Nucleus accumbens (tissue), 56 donors: Measurements from ENCODE around the gene CDC16.
A peak's percentile ranks its signal among the peaks of the same experiment; 100 is the strongest.
"Not testable (repeated sequence)": the region's sequence is repeated elsewhere in the genome, so short reads cannot be mapped to it uniquely, and the experiment has no call there.

ENCODE experiments used
- DNase-seq, 56 donors: peaks; one replicate each; lab custom pipeline; 2025; lab: John Stamatoyannopoulos, UW

CDC16 gene

DNA sequence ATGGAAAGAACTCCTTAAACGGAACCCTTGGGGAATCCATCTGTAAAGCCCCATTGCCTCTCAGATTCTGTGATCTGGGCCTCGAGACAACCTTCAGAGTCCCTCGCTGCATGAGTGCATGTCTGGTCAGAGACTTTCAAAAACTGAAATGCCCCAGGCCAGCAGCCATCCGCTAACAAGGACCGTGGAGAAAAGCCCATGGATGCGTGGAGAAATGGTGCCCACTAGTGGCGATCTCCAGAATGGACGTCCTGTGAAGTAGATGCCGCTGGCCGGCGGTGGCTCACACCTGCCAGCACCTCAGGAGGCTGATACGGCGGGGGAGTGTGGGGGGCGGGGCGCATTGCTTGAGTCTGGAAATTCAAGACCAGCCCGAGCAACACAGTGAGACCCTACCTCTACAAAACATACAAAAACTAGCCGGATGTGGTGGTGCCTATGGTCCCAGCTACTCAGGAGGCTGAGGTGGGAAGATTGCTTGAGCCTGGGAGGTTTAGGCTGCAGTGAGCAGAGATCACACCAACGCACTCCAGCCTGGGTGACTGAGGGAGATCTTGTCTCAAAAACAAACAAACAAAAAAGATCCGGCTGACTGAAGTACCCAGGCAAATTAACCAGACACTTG is 7.9 kb upstream of the CDC16 start:
- DNase-seq, result peak in 51 of 56 donors; percentile 17 to 91 (median 69)

DNA sequence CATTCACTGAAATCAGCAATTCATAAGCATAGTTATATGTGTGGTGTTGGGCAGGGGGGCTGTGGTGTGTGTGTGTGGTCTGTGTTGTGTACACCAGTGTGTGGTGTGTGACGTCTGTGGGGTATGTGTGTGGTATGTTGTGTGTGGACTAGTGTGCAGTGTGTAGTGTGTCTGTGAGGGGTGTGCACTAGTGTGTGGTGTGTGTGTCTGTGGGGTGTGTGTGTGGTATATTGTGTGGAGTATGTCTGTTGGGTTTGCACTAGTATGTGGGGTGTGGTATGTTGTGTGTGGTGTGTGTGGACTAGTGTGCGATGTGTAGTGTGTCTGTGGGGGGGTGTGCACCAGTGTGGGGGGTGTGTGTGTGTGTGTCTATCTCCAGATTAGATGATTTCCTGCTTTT is 7.2 kb upstream of the CDC16 start:
- no peak for DNase-seq

GRCh38 chr13:114228176-114228575 is 6.5 kb upstream of the CDC16 start:
- no peak for DNase-seq

- DNase-seq, result no peak
These were observed 5.2 kb upstream of the CDC16 start for GRCh38 chr13:114229506-114229905.

DNA sequence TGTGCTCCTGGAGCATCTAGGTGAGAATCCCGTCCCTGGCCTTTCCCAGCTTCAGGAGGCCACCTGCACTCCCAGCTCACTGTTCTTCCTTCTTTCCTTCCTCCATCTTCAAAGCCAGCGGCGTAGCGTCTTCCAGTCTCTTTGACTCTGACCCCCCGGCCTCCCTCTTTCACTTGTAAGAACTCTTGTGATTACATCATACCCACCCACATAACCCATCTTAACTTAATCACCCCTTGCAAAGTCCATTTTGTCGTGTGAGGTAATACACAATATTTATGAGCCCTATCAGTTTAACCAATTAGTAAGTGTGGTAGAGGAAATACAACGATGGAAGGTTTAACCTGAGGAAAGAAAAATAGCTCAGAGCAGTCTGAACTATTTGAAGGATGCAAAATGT is 4.6 kb upstream of the CDC16 start:
- DNase-seq, result no peak

- DNase-seq, result no peak
These were observed 4.1 kb upstream of the CDC16 start for GRCh38 chr13:114230575-114230974.

GRCh38 chr13:114231886-114232285 is 2.8 kb upstream of the CDC16 start:
- DNase-seq, result no peak

GRCh38 chr13:114234266-114234644 is 442 bp upstream of the CDC16 start:
- no peak for DNase-seq

- no peak for DNase-seq
These were observed 1.0 kb downstream of the CDC16 start for GRCh38 chr13:114235697-114236096.

DNA sequence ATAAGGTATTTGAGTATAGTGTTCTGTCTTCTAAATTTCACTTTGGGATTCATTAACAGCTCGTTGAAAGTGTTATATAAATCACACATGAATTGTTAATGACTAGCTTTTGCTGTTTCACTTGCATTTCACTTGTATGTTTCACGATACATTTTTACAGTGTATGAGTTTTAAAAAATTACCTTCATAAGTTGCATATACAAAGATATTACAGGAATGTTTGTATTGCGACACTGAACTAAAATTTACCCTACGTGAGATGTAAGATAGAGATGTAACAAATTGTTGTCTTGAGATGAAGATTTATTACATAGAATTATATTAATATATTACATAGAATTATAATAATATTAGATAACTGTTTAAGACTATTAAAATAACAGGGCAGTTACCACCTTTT is 1.5 kb downstream of the CDC16 start:
- no peak for DNase-seq

- no peak for DNase-seq
These were observed 2.9 kb downstream of the CDC16 start for GRCh38 chr13:114237415-114238112.

DNA sequence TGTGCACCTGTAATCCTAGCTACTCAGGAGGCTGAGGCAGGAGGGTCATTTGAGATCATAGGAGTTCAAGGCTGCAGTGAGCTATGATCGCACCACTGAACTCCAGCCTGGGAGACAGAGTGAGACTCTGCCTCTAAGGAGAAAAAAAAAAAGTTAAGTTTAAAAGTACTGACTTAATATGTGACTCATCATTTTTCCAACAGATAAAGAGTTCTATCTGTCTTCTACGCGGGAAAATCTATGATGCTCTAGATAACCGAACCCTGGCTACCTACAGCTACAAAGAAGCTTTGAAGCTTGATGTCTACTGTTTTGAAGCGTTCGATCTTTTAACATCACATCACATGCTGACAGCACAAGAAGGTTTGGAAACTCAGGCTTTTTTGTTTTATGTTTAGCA is 7.2 kb downstream of the CDC16 start:
- no peak for DNase-seq

DNA sequence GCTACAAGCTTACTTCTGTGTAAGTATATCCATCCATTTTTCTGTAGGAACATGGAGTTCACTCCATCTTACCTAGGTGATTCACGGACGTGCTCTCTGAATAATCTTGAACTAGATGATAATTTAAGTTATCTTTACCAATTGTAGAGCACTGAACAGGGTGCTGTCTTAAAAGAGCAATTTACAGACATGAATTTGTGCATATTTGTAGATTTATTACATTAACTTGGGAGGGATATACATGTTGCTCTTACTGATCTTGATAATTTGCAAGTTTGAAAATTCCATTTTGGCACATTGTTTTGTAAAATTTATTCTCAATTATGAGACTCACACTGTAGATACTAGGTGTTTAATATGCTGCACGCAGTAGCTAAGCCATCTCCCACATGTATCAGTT is 9.3 kb downstream of the CDC16 start:
- DNase-seq, result no peak

DNA sequence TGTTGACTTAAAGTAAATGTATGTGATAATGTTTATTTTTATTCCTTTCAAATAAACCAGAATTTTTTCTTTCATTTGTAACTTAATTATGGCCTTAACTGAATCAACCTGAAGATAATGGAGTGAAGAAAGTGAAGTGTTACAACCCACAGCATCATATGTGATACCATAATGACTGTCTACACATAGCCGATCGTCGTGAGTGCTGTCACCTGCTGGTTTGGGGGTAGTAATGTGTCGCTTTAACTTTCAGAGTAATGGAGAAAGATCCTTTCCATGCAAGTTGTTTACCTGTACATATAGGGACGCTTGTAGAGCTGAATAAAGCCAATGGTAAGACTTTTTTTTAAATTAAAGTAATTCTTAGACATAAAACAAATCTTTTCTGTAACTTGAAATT is 9.9 kb downstream of the CDC16 start:
- DNase-seq, result no peak

GRCh38 chr13:114248011-114248410 is 13.3 kb downstream of the CDC16 start:
- no peak for DNase-seq

- no peak for DNase-seq
These were observed 14.4 kb downstream of the CDC16 start for GRCh38 chr13:114249077-114249476.

DNA sequence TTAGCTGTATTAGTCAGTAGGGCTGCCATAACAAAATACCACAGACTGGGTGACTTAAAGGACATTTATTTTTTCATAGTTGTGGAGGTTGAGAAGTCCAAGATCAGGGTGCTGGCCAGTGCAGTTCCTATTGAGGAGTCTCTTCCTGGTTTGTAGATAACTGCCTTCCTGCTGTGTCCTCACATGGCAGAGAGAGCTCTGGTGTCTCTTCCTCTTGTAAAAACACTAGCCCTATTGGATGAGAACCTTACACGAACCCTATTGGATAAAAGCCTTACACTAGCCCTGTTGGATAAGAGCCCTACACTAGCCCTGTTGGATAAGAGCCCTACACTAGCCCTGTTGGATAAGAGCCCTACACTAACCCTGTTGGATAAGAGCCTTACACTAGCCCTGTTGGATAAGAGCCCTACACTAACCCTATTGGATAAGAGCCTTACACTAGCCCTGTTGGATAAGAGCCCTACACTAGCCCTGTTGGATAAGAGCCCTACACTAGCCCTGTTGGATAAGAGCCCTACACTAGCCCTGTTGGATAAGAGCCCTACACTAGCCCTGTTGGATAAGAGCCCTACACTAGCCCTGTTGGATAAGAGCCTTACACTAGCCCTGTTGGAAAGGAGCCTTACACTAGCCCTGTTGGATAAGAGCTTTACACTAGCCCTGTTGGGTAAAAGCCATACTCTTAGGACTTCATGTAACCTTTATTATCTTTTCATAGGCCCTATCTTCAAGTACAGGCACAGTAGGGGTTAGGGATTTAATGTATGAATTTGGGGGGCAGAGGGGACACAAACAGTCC is 17.1 kb downstream of the CDC16 start:
- not testable (repeated sequence) for DNase-seq

DNA sequence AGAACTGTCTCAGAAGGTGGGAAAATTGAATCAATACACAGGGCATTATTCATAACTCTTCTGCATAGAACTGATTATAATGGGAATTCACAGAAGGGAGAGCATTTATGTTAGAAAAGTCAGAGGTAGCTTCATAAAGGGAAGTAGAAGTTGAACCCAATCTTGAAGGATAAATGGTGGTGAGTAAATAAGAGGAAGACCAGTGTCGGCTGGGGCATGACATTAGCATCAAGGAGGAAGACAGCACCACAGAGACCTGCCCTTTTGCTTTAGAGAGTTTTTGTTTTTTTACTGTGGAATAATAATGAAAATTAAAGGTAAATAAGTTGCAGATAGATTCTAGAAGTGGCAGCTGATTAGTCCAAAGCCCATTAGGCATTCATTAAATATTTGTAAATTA is 21.9 kb downstream of the CDC16 start:
- DNase-seq, result no peak

- DNase-seq, result no peak
These were observed 22.3 kb downstream of the CDC16 start for GRCh38 chr13:114257014-114257413.

- no peak for DNase-seq
These were observed 23.9 kb downstream of the CDC16 start for GRCh38 chr13:114258589-114258988.

GRCh38 chr13:114259374-114259773 is 24.7 kb downstream of the CDC16 start:
- no peak for DNase-seq

DNA sequence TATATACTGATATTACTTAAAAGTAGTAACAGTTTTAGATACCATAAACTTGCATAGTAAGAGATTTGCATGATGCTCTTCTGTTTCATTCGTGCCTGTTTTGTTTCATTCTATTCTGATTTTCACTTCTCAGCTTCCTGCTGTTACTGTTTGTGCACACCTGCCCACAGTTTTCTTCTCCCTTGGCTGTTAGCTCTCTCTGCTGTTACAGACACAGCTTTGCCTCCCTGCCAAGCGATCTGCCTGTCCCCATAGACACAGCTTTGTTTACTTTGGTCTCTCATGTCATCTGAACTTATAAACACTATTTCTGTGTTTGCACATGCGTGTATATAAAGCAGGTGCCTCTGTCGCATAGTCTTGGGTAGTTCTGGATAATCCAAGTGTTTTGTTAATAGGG is 25.3 kb downstream of the CDC16 start:
- no peak for DNase-seq
